Stomach smooth muscle (tissue), 2 donors: Measurements from ENCODE around the gene PAQR9.

Source experiments
- H3K27ac ChIP-seq: one replicate; pipeline ENCODE4 v1.7.0; 2013; ENCODE audit warnings: mild to moderate bottlenecking, low read length, inconsistent platforms
- H3K27me3 ChIP-seq, 2 donors: one replicate each; pipeline ENCODE4 v1.7.0; 2013; ENCODE audit warnings: low read length in 2 of 2; ENCODE audit not compliant: insufficient read depth in 2 of 2, control insufficient read depth in 1 of 2
- H3K36me3 ChIP-seq, 2 donors: one replicate each; pipeline ENCODE4 v1.7.0; 2013; ENCODE audit warnings: low read length in 2 of 2; ENCODE audit not compliant: control insufficient read depth in 2 of 2, insufficient read depth in 2 of 2
- H3K4me1 ChIP-seq: one replicate; pipeline ENCODE4 v1.7.0; 2013; ENCODE audit warnings: low read length; ENCODE audit not compliant: control insufficient read depth, insufficient read depth
- H3K4me3 ChIP-seq, 2 donors: one replicate each; pipeline ENCODE4 v1.7.0; 2013; ENCODE audit warnings: low read length in 2 of 2
- H3K9ac ChIP-seq, 2 donors: one replicate each; pipeline ENCODE4 v1.7.0; 2013; ENCODE audit warnings: low read length in 2 of 2, mild to moderate bottlenecking in 1 of 2
- H3K9me3 ChIP-seq, 2 donors: one replicate each; pipeline ENCODE4 v1.7.0; 2013; ENCODE audit warnings: low read length in 2 of 2; ENCODE audit not compliant: control insufficient read depth in 2 of 2
- donor health status: healthy.
- donor health status: Pancreatic carcinoma.

The PAQR9 gene

DNA sequence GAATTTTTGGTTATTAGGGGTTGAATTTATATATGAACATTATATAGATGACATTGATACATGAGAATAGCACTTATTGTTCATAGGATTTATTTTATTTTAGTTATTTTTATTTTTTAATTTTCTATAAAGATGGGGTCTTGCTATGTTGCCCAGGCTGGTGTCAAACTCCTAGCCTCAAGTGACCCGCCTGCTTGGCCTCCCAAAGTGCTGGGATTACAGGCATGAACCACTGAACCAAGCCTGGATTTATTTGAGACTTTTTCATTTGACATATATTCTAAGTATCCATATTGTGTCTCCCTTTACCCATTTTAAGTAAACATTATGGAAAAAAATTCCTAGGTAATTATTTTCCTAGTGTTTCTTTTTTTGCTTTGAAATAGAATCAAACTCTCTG, 12.5 kb downstream of the PAQR9 start:
- H3K36me3 ChIP-seq, result no peaks in the 10 kb centered on the region
- no peak overlapping the region for H3K27ac ChIP-seq
- peaks cover 14 to 18% of the 10 kb centered on the region in 2 donors for H3K27me3 ChIP-seq
- H3K9ac ChIP-seq, result no peak overlapping the region
- no peaks in the 10 kb centered on the region for H3K4me1 ChIP-seq
- H3K4me3 ChIP-seq, result no peak overlapping the region
- H3K9me3 ChIP-seq, result no peaks in the 10 kb centered on the region

DNA sequence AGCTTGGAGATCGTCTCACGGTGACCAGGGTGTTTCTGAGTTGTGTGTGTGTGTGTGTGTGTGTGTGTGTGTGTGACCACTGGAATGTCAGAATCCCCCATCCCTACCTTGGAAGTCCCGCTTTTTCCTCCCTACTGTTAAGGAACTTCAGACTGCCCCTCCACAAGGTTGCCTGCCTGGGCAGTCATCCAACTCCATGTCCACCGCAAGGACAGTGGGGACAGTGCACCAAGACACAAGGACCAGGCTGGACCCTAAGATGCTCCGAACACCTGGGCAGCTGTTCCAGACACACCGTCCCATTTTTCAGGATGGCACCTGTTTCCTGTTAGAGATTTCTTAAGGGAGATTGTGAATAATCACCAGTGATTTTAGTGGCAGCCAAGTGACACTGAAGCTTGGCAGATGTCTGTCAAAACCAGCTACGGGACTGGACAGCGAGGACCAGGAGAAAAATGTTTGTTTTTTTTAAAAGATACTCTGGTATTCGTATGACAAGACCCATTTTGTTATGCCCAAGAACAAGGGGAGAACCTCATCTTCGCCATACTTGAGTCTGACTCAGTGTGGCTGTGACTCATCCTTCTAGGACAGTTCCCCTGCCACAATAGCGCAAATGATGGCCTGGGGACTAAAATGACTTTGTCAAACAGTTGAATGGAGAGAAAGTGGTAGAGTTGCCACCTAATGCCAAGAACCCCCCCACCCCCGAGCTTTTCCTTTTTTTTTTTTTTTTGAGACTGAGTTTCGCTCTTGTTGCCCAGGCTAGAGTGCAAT, 15.5 kb downstream of the PAQR9 start:
- Histone ChIP-seq H3K27me3 (peaks cover 14 to 21% of the 10 kb centered on the region in 2 donors), H3K4me3 (no peak overlapping the region), H3K36me3 (no peaks in the 10 kb centered on the region), H3K9me3 (no peaks in the 10 kb centered on the region), H3K27ac (no peak overlapping the region), H3K4me1 (no peaks in the 10 kb centered on the region), H3K9ac (no peak overlapping the region)

DNA sequence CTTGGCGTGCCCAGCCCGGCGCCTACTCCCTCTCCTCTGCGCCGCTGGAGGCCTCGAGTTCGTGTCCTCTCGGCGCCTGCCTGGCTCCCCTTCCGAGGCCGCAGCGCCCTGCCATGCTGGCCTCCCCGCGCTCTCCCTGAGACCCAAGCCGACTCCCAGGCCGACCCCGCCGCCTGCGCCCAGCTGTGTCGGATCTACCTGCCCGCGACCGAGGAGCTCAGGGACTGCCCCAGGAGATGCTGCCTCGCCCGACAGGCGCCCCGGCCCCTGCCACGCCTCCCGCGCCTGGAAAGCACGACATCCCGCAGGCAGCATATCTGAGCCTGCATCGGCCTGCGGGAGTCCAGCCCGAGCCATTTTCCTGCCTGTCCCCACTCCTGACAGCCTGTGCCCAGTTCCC, 16.1 kb downstream of the PAQR9 start:
- H3K4me1 ChIP-seq, result no peaks in the 10 kb centered on the region
- H3K4me3 ChIP-seq, result no peak overlapping the region
- no peak overlapping the region for H3K9ac ChIP-seq
- H3K27me3 ChIP-seq, result peaks cover 10 to 21% of the 10 kb centered on the region in 2 donors
- H3K27ac ChIP-seq, result no peak overlapping the region
- no peaks in the 10 kb centered on the region for H3K36me3 ChIP-seq
- H3K9me3 ChIP-seq, result no peaks in the 10 kb centered on the region

DNA sequence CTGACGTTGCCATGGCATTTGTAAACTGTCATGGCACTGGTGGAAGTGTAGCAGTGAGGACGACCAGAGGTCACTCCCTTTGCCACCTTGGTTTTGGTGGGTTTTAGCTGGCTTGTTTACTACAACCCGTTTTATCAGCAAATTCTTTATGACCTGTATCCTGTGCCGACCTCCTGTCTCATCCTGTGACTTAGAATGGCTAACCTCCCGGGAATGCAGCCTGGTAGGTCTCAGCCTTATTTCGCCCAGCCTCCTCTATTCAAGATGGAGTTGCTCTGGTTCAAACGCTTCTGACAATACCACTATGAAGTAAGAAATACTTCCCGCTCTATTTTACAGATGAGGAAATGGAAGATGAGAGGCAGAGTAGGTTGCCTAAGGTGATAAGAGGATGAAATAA, 16.6 kb downstream of the PAQR9 start:
- no peaks in the 10 kb centered on the region for H3K36me3 ChIP-seq
- H3K27ac ChIP-seq, result no peak overlapping the region
- no peaks in the 10 kb centered on the region for H3K4me1 ChIP-seq
- no peaks in the 10 kb centered on the region for H3K9me3 ChIP-seq
- no peak overlapping the region for H3K4me3 ChIP-seq
- peaks cover 10 to 21% of the 10 kb centered on the region in 2 donors for H3K27me3 ChIP-seq
- H3K9ac ChIP-seq, result no peak overlapping the region

DNA sequence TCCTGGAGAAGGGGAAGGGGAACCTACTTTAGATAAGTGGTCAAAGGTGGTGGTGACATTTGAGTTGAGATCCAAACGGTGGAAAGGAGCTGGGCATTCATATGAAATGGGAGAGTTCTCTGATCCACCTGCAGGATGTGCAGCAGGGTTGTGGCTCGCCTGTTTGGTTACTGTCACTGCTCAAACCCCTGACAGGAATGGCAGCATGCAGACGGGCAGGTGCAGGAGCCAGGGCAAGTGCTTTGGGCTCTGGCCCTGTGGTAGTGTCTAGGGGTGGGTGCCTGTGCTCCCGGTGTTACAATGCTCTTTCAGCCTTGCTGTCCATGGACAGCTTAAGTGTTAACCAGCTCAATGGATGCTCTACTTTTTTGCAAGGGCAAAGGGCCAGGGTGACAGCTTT, 18.5 kb downstream of the PAQR9 start:
- H3K36me3 ChIP-seq, result no peaks in the 10 kb centered on the region
- H3K27me3 ChIP-seq, result peaks cover 10 to 18% of the 10 kb centered on the region in 2 donors

DNA sequence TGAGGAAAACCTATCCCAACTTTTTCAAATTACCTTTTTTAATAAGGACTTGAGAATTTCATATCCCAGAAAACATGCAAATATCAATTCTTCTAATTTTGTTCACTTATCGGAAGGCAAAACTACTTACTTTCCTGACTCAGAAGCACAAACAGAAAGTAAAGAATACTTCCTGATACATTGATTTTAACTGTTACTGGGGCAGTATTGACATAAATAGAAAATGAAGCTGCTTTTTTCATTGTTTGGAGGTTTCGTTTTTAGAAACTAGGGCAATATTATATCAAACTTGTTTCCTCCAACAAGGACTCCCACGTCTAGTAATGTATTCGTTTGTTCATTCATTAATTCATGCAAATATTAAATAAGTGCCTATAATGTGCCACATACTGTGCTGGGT, 19.1 kb downstream of the PAQR9 start:
- H3K9ac ChIP-seq, result no peak overlapping the region
- no peaks in the 10 kb centered on the region for H3K9me3 ChIP-seq
- peaks cover 10 to 18% of the 10 kb centered on the region in 2 donors for H3K27me3 ChIP-seq
- no peak overlapping the region for H3K27ac ChIP-seq
- H3K36me3 ChIP-seq, result no peaks in the 10 kb centered on the region
- H3K4me1 ChIP-seq, result no peaks in the 10 kb centered on the region
- no peak overlapping the region for H3K4me3 ChIP-seq

More for the DNA sequence above, 18.5 kb downstream of the PAQR9 start:
- Histone ChIP-seq H3K4me3 (no peak overlapping the region), H3K9me3 (no peaks in the 10 kb centered on the region), H3K9ac (no peak overlapping the region), H3K4me1 (no peaks in the 10 kb centered on the region), H3K27ac (no peak overlapping the region)

DNA sequence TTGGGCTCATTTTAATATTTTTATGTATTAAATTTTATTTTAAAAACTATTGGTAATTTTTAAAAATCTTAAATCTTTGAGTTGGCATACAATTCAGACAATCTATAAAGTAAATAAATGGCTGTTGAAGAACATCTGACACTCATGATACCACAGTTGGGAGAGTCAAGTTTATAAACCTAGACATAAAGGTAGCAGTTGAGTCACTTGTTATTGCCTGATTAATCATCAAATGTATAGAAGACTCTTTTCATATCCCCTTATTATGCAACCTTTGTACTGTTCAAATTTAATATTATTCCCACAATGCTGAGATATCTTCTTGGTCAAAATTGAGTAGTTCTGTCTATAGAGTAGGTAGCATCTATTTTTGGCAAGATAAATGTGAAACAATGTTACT, 19.6 kb downstream of the PAQR9 start:
- peaks cover 10 to 16% of the 10 kb centered on the region in 2 donors for H3K27me3 ChIP-seq
- H3K36me3 ChIP-seq, result no peaks in the 10 kb centered on the region
- no peaks in the 10 kb centered on the region for H3K9me3 ChIP-seq
- no peak overlapping the region for H3K4me3 ChIP-seq
- no peak overlapping the region for H3K27ac ChIP-seq
- H3K9ac ChIP-seq, result no peak overlapping the region
- no peaks in the 10 kb centered on the region for H3K4me1 ChIP-seq

DNA sequence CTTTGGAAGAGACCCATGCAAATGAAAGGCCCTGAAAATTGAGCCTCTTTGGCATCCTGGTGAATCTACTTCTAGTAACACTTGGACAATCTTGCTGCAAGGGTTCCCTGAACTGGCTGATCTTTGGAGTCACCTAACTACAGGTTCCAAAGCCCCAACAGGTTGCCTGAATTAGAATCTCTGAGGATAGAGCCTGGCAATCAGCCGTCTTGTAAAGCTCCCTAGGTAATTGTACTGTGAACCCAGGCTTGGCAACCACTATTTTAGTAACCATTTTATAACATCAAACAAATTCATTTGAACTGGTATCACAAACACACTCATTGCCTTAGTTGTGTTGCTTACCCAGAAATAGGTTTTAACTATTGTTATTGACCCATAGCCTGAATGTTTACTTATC, 20.1 kb downstream of the PAQR9 start:
- Histone ChIP-seq H3K27me3 (peaks cover 10 to 16% of the 10 kb centered on the region in 2 donors), H3K36me3 (no peaks in the 10 kb centered on the region), H3K4me1 (no peaks in the 10 kb centered on the region), H3K9ac (no peak overlapping the region), H3K4me3 (no peak overlapping the region), H3K9me3 (no peaks in the 10 kb centered on the region), H3K27ac (no peak overlapping the region)

DNA sequence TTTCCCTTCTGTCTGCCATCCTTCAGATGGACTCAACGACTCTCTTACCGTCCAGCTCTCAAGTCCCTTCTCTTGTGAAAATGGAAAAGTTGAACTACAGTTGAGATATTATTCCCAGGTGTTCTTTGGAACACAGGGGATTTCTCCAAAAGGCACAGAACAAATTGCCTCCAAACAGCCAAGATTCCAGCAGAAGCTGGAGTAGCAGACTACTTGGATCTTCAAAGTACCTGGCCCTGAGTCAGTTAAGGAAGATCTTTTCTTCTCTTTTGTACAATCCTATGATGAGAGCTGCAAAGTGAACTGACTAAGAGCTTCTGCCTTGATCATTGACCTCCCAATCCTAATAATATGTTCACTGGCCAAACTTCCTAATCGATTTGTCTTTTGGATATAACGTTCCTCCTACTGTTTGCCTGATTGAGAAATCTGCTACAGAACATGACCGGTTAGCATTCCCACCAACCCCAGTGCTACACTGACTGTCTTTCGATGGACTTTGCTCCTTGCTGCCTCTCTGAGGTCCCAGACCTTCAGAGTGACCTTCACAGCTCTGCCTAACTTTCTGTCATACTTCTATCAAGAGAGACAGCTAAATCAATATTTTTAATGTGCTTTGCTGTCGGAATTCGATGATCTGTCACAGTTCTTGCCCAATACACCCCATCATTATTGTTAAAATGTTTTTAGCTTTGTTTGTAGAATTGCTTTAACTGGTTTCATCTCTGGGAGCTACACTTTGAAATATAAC, 21.9 kb downstream of the PAQR9 start:
- H3K4me1 ChIP-seq, result no peaks in the 10 kb centered on the region
- H3K27me3 ChIP-seq, result peaks cover 0 to 3% of the 10 kb centered on the region in 2 donors
- H3K9ac ChIP-seq, result no peak overlapping the region
- H3K9me3 ChIP-seq, result no peaks in the 10 kb centered on the region
- no peaks in the 10 kb centered on the region for H3K36me3 ChIP-seq
- no peak overlapping the region for H3K4me3 ChIP-seq
- no peak overlapping the region for H3K27ac ChIP-seq

DNA sequence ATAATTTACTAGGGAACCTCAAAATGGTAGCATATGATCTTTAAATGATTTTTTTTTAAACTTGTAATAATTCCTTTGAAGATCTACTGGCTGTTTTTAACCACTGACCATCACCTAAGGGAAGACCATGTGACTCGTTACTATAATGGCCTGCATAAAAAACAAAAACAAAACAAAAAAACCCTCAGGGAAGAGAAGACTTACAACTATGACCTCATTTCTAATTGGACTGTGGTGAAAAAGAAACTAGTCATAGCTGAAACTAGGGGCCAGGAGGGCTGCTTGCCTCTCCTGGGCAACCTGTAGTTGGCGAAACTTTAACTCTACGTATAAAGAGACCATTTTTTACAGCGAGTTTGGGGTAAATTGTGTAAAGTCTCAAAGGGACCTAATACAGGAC, 23.0 kb downstream of the PAQR9 start:
- H3K4me1 ChIP-seq, result no peaks in the 10 kb centered on the region
- no peak overlapping the region for H3K9ac ChIP-seq
- H3K27me3 ChIP-seq, result peaks cover under 1 to 3% of the 10 kb centered on the region in 2 donors

DNA sequence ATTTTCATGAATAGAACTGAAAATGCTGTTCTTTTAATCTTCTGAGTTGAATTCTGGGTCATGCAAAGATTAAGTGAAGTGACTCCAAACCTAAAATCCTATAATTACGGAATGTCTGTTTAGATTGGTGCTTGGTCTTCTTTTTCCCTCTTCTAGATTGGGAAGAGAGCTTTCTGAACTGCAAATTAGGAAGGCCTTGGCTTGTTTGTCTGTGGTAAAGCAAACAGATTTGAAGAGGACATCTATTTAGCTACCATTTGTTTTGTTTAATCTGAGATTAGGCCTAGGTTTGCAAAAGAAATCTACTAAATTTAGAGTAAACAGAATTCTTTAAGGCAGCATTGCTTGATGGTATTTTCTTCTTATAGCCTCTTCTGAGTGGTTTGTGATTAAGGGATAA, 23.5 kb downstream of the PAQR9 start:
- Histone ChIP-seq H3K4me3 (no peak overlapping the region), H3K27me3 (peaks cover 1 to 4% of the 10 kb centered on the region in 2 donors), H3K27ac (no peak overlapping the region), H3K4me1 (no peaks in the 10 kb centered on the region), H3K9me3 (no peaks in the 10 kb centered on the region), H3K36me3 (no peaks in the 10 kb centered on the region), H3K9ac (no peak overlapping the region)

More for the DNA sequence above, 23.0 kb downstream of the PAQR9 start:
- no peaks in the 10 kb centered on the region for H3K9me3 ChIP-seq
- no peak overlapping the region for H3K4me3 ChIP-seq
- H3K27ac ChIP-seq, result no peak overlapping the region
- no peaks in the 10 kb centered on the region for H3K36me3 ChIP-seq
